ENCODE results near the gene IKZF1.

Gene IKZF1

DNA sequence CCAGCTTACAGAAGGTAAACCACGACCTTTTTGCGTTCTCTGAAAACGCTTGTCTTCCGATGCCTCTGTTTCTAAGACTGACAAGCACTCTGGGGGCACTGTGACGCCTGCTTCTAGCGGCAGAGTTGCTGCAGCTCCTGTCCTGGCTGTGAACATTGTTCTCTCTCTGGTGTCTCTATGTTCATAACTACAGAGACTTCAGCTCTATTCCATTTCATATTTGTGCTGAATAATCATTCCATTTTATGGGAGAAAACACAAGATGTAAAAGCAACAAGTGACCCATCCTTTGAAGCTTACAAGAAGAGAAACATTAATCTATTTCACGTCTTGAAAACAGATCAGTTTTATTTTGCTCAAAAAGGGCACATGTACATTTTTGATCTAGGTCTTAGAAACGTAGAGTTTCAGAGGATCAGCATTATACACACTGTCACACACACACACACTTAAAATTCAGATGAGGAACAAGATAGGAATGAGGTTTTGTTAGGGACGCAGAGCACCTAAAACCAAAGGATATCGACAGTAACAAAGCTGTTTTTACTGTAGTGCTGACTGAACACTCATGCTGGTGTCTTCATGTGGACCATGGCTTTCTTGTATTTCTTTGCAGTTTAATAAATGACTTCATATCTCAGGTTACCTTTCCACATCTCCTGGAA lies 3.0 kb downstream of the IKZF1 start:
- Histone ChIP-seq H3K27me3 (ENCODE audit: insufficient read depth, poor library complexity, severe bottlenecking) (no peaks in the 10 kb centered on the region), H3K4me3 (replicated peaks; ENCODE audit: insufficient read depth, low read length) (peak overlapping the region; percentile 73), H3K27ac (replicated peaks) (peak overlapping the region; percentile 87)
- TF ChIP-seq POLR2AphosphoS5 (IDR thresholded peaks at IDR 0.05; ENCODE audit: low read depth) (no peak), GABPA (IDR thresholded peaks at IDR 0.05; ENCODE audit: low read depth) (no peak), SPI1 (IDR thresholded peaks at IDR 0.05; ENCODE audit: borderline replicate concordance, low read depth) (no peak)
- TF ChIP-seq, protein P1, sequence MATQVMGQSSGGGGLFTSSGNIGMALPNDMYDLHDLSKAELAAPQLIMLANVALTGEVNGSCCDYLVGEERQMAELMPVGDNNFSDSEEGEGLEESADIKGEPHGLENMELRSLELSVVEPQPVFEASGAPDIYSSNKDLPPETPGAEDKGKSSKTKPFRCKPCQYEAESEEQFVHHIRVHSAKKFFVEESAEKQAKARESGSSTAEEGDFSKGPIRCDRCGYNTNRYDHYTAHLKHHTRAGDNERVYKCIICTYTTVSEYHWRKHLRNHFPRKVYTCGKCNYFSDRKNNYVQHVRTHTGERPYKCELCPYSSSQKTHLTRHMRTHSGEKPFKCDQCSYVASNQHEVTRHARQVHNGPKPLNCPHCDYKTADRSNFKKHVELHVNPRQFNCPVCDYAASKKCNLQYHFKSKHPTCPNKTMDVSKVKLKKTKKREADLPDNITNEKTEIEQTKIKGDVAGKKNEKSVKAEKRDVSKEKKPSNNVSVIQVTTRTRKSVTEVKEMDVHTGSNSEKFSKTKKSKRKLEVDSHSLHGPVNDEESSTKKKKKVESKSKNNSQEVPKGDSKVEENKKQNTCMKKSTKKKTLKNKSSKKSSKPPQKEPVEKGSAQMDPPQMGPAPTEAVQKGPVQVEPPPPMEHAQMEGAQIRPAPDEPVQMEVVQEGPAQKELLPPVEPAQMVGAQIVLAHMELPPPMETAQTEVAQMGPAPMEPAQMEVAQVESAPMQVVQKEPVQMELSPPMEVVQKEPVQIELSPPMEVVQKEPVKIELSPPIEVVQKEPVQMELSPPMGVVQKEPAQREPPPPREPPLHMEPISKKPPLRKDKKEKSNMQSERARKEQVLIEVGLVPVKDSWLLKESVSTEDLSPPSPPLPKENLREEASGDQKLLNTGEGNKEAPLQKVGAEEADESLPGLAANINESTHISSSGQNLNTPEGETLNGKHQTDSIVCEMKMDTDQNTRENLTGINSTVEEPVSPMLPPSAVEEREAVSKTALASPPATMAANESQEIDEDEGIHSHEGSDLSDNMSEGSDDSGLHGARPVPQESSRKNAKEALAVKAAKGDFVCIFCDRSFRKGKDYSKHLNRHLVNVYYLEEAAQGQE (IDR thresholded peaks at IDR 0.05; ENCODE audit: insufficient replicate concordance, low read depth), result no peak
- TF ChIP-seq, protein P2, sequence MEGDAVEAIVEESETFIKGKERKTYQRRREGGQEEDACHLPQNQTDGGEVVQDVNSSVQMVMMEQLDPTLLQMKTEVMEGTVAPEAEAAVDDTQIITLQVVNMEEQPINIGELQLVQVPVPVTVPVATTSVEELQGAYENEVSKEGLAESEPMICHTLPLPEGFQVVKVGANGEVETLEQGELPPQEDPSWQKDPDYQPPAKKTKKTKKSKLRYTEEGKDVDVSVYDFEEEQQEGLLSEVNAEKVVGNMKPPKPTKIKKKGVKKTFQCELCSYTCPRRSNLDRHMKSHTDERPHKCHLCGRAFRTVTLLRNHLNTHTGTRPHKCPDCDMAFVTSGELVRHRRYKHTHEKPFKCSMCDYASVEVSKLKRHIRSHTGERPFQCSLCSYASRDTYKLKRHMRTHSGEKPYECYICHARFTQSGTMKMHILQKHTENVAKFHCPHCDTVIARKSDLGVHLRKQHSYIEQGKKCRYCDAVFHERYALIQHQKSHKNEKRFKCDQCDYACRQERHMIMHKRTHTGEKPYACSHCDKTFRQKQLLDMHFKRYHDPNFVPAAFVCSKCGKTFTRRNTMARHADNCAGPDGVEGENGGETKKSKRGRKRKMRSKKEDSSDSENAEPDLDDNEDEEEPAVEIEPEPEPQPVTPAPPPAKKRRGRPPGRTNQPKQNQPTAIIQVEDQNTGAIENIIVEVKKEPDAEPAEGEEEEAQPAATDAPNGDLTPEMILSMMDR (IDR thresholded peaks at IDR 0.05; ENCODE audit: insufficient read depth, low read length), result no peak
- peak in 1 of 2 experiments; percentile 71 for DNase-seq (ENCODE audit: low read depth in 1 of 2, low spot score in 1 of 2)

DNA sequence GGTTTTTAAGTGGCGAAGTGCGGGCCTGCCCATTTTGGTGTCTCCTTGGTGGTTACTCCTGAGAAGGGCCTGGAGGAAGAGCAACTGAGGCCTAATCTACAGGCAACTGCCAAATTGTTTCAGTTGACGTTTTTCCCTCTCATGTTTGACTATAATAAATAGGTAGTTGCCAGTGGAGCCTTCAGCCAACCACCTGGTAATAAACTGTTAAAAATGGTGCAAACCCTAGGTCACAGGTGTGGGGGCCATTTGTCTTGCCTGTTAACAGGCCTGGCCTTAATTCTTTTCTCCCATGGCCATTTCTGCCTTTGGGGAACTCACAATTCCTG lies 3.7 kb downstream of the IKZF1 start:
- TF ChIP-seq GABPA (IDR thresholded peaks at IDR 0.05; ENCODE audit: low read depth), result no peak
- peak overlapping the region; percentile 73 for H3K4me3 ChIP-seq (replicated peaks; ENCODE audit: insufficient read depth, low read length)
- peak overlapping the region; percentile 87 for H3K27ac ChIP-seq (replicated peaks)
- no peak for DNase-seq (ENCODE audit: low read depth in 1 of 2, low spot score in 1 of 2)
- no peaks in the 10 kb centered on the region for H3K27me3 ChIP-seq (ENCODE audit: insufficient read depth, poor library complexity, severe bottlenecking)

DNA sequence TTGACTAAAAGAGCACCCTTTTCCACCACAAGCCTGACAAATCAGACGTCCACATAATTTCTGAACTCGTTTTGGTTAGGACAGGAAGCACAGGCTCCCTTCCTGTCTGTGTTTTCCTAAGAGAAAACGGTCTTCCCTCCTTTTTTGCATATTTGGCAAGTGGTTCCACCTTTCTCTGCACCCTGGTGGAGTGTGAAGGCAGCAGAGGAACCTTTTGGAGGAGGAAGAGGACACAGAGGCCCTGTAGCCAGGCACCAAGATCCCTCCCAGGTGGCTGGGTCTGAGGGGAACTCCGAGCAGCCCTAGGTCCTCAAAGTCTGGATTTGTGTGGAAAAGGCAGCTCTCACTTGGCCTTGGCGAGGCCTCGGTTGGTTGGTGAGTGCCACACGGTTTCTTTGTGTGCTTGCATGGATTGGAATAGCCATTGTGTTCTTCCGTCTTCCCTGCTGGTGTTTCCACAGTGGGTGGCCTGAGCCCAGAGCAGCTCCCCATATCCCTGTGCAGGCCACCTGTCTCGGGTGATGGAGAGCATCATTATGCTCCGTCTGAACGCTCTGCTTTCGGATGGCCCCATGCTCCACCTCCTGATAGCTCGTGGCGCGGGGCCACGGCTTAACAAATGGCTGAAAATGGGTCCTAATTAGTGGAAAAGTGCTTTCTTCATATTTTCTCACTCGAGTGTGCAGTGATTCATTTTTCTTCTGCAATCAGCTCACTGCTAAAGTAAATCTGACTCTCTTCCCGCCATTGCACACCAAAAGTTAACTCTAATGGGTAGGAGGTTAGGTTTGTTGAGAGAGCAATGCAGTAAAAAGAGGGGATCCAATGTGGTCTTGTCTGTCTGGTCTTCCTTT lies 4.2 kb downstream of the IKZF1 start:
- TF ChIP-seq SPI1 (IDR thresholded peaks at IDR 0.05; ENCODE audit: borderline replicate concordance, low read depth) (peak; percentile 16; the same call in 1 of the 2 replicates), POLR2AphosphoS5 (IDR thresholded peaks at IDR 0.05; ENCODE audit: low read depth) (peak; percentile 57; the same call in 1 of the 2 replicates)
- TF ChIP-seq, protein P1 (IDR thresholded peaks at IDR 0.05; ENCODE audit: insufficient replicate concordance, low read depth), result no peak
- Histone ChIP-seq H3K27ac (replicated peaks) (peak overlapping the region; percentile 87), H3K4me3 (replicated peaks; ENCODE audit: insufficient read depth, low read length) (peak overlapping the region; percentile 73), H3K27me3 (ENCODE audit: insufficient read depth, poor library complexity, severe bottlenecking) (no peaks in the 10 kb centered on the region)
- DNase-seq (ENCODE audit: low read depth in 1 of 2, low spot score in 1 of 2), result peak; percentile 62 to 74

DNA sequence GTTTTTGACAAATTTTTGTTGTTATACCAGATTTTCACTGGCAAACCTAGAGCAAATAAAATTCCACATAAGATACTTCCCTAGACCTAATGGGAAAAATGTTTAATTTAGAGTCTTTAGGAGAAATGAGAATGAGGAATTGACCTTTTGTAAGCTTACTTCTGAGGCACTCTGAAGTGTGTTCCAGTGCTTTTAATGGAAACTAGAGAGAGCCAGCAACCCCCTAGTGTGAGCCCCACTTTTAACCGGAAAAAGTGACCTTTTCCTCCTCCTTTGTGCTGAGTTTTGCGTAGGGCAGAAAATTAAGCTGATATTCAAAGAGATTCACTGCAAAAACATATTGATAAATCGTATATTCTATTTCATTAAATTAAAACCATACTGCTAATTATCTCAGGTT lies 5.2 kb downstream of the IKZF1 start:
- Histone ChIP-seq H3K4me3 (replicated peaks; ENCODE audit: insufficient read depth, low read length) (peak overlapping the region; percentile 73), H3K27me3 (ENCODE audit: insufficient read depth, poor library complexity, severe bottlenecking) (no peaks in the 10 kb centered on the region), H3K27ac (replicated peaks) (peak overlapping the region; percentile 87)
- no peak for TF ChIP-seq GABPA (IDR thresholded peaks at IDR 0.05; ENCODE audit: low read depth)
- TF ChIP-seq, protein P1 (IDR thresholded peaks at IDR 0.05; ENCODE audit: insufficient replicate concordance, low read depth), result no peak
- no peak for TF ChIP-seq SPI1 (IDR thresholded peaks at IDR 0.05; ENCODE audit: borderline replicate concordance, low read depth)
- TF ChIP-seq, protein P2 (IDR thresholded peaks at IDR 0.05; ENCODE audit: insufficient read depth, low read length), result no peak
- no peak for TF ChIP-seq POLR2AphosphoS5 (IDR thresholded peaks at IDR 0.05; ENCODE audit: low read depth)
- no peak for DNase-seq (ENCODE audit: low read depth in 1 of 2, low spot score in 1 of 2)
